GM18519 (cell line): ENCODE data around the gene MBNL1.
A peak's percentile ranks its signal among the peaks of the same experiment; 100 is the strongest.
"Not testable (repeated sequence)": the region's sequence is repeated elsewhere in the genome, so short reads cannot be mapped to it uniquely, and the experiment has no call there.

Experiments
- ATAC-seq: cut with Tn5 transposase; IDR thresholded peaks from one replicate; pipeline ENCODE4 v1.9.1; 2021; ENCODE audit warnings: mild to moderate bottlenecking, moderate library complexity; ENCODE audit not compliant: unreplicated experiment, low FRiP score

MBNL1 gene

GRCh38 chr3:152316318-152316717 lies 47.6 kb downstream of the MBNL1 start:
- no peak for ATAC-seq

GRCh38 chr3:152317184-152317583 lies 48.5 kb downstream of the MBNL1 start:
- no peak for ATAC-seq

GRCh38 chr3:152317956-152318355 lies 49.2 kb downstream of the MBNL1 start:
- no peak for ATAC-seq

GRCh38 chr3:152318512-152318911 lies 49.8 kb downstream of the MBNL1 start:
- ATAC-seq: no peak

- no peak for ATAC-seq
Measured at GRCh38 chr3:152319256-152319655, 50.5 kb downstream of the MBNL1 start.

- no peak for ATAC-seq
Measured at GRCh38 chr3:152319831-152320617, 51.3 kb downstream of the MBNL1 start.

GRCh38 chr3:152321200-152321954 lies 52.6 kb downstream of the MBNL1 start:
- ATAC-seq: no peak

- no peak for ATAC-seq
Measured at GRCh38 chr3:152321955-152322377, 53.2 kb downstream of the MBNL1 start.

GRCh38 chr3:152322756-152323155 lies 54.0 kb downstream of the MBNL1 start:
- ATAC-seq: peak; percentile 35

- ATAC-seq: peak; percentile 69
Measured at GRCh38 chr3:152323834-152324233, 55.1 kb downstream of the MBNL1 start.

GRCh38 chr3:152325136-152325535 lies 56.4 kb downstream of the MBNL1 start:
- no peak for ATAC-seq

GRCh38 chr3:152327203-152327602 lies 58.5 kb downstream of the MBNL1 start:
- ATAC-seq: no peak

- ATAC-seq: no peak
Measured at GRCh38 chr3:152328841-152329240, 60.1 kb downstream of the MBNL1 start.

GRCh38 chr3:152330559-152330958 lies 61.8 kb downstream of the MBNL1 start:
- no peak for ATAC-seq

- ATAC-seq: no peak
Measured at GRCh38 chr3:152331018-152331541, 62.4 kb downstream of the MBNL1 start.

GRCh38 chr3:152331998-152332397 lies 63.3 kb downstream of the MBNL1 start:
- no peak for ATAC-seq

GRCh38 chr3:152333928-152334327 lies 65.2 kb downstream of the MBNL1 start:
- no peak for ATAC-seq

- no peak for ATAC-seq
Measured at GRCh38 chr3:152334761-152335160, 66.0 kb downstream of the MBNL1 start.

GRCh38 chr3:152335273-152335672 lies 66.5 kb downstream of the MBNL1 start:
- no peak for ATAC-seq

- not testable (repeated sequence) for ATAC-seq
Measured at GRCh38 chr3:152337337-152337736, 68.6 kb downstream of the MBNL1 start.

GRCh38 chr3:152338159-152338720 lies 69.5 kb downstream of the MBNL1 start:
- no peak for ATAC-seq
